Measurements from ENCODE around the gene UNC5C. TPM values are rescaled to one million over a fixed set of nuclear protein-coding genes. Genes with fewer than 3 reads are reported as not detected.

UNC5C gene
- total and polyA plus RNA-seq, 2 donors (not counting 1 experiment from before 2014, with no cell fraction given) = 2.0 to 11.6 TPM

GRCh38 chr4:95585016-95585695, 36.4 kb upstream of the UNC5C start:
- DNase-seq (ENCODE audit: low read depth in 2 of 2) = peak; percentile 16 to 21
- H3K4me1 ChIP-seq (ENCODE audit: control insufficient read depth, extremely low read depth, insufficient read depth, low read length) = no peaks in the 10 kb centered on the region
- no peak overlapping the region for H3K4me2 ChIP-seq (ENCODE audit: extremely low read depth, insufficient read depth, low read length)
- no peaks in the 10 kb centered on the region for H4K20me1 ChIP-seq (ENCODE audit: control insufficient read depth, extremely low read depth, insufficient read depth, low read length)
- no peaks in the 10 kb centered on the region for H3K79me2 ChIP-seq (ENCODE audit: control insufficient read depth, insufficient read depth, low read length)
- H3K36me3 ChIP-seq (ENCODE audit: control insufficient read depth, insufficient read depth, low read length) = no peaks in the 10 kb centered on the region
- H3K4me3 ChIP-seq (replicated peaks in 1 of 4; ENCODE audit: control extremely low read depth in 1 of 4, insufficient read depth in 1 of 4, low read depth in 3 of 4, low read length in 4 of 4) = no peak overlapping the region
- no peaks in the 10 kb centered on the region for H3K27me3 ChIP-seq (ENCODE audit: control insufficient read depth, insufficient read depth, low read length)
- no peak overlapping the region for H3K9ac ChIP-seq (ENCODE audit: insufficient read depth, low read length)
- H3K9me3 ChIP-seq (ENCODE audit: control insufficient read depth, insufficient read depth, low read depth, low read length) = no peaks in the 10 kb centered on the region
- H3K27ac ChIP-seq (ENCODE audit: insufficient read depth, low read length) = no peak overlapping the region
- no peak overlapping the region for H2AFZ ChIP-seq (ENCODE audit: low read length)
- TF ChIP-seq CTCF (conservative IDR thresholded peaks at IDR 0.05 in 1 of 2, IDR thresholded peaks at IDR 0.05 in 1 of 2; ENCODE audit: low read depth in 1 of 2, low read length in 2 of 2) (no peak), EZH2 (IDR thresholded peaks at IDR 0.05; ENCODE audit: low read length, missing control alignments) (no peak)

GRCh38 chr4:95580226-95580625, 31.5 kb upstream of the UNC5C start:
- Histone ChIP-seq H3K27me3 (ENCODE audit: control insufficient read depth, insufficient read depth, low read length) (no peaks in the 10 kb centered on the region), H3K9me3 (ENCODE audit: control insufficient read depth, insufficient read depth, low read depth, low read length) (no peaks in the 10 kb centered on the region), H3K27ac (ENCODE audit: insufficient read depth, low read length) (no peak overlapping the region)

More at GRCh38 chr4:95580226-95580625, 31.5 kb upstream of the UNC5C start:
- Histone ChIP-seq H3K4me2 (ENCODE audit: extremely low read depth, insufficient read depth, low read length) (no peak overlapping the region), H3K9ac (ENCODE audit: insufficient read depth, low read length) (no peak overlapping the region), H4K20me1 (ENCODE audit: control insufficient read depth, extremely low read depth, insufficient read depth, low read length) (no peaks in the 10 kb centered on the region), H3K79me2 (ENCODE audit: control insufficient read depth, insufficient read depth, low read length) (no peaks in the 10 kb centered on the region), H2AFZ (ENCODE audit: low read length) (no peak overlapping the region), H3K4me1 (ENCODE audit: control insufficient read depth, extremely low read depth, insufficient read depth, low read length) (no peaks in the 10 kb centered on the region), H3K4me3 (replicated peaks in 1 of 4; ENCODE audit: control extremely low read depth in 1 of 4, insufficient read depth in 1 of 4, low read depth in 3 of 4, low read length in 4 of 4) (no peak overlapping the region), H3K36me3 (ENCODE audit: control insufficient read depth, insufficient read depth, low read length) (no peaks in the 10 kb centered on the region)
- TF ChIP-seq EZH2 (IDR thresholded peaks at IDR 0.05; ENCODE audit: low read length, missing control alignments) (no peak), CTCF (conservative IDR thresholded peaks at IDR 0.05 in 1 of 2, IDR thresholded peaks at IDR 0.05 in 1 of 2; ENCODE audit: low read depth in 1 of 2, low read length in 2 of 2) (no peak)
- no peak for DNase-seq (ENCODE audit: low read depth in 2 of 2)

All from fibroblast of lung (primary cell).